A673 (cell line): Measurements from ENCODE around the gene DCP2.

Source experiments
- CTCF ChIP-seq: fragments of 300-800, 200-600 bp; sonication (generic); conservative IDR thresholded peaks from 2 replicates; pipeline ENCODE4 v1.5.1; 2017; ENCODE audit warnings: low read depth, mild to moderate bottlenecking, antibody characterized with exemption, low read length, moderate library complexity, mixed read lengths
- EZH2 ChIP-seq: fragments of 200-600 bp; sonication (generic); IDR thresholded peaks from 2 replicates; pipeline ENCODE4 v1.6.1; 2017; ENCODE audit warnings: borderline replicate concordance, low read depth, mild to moderate bottlenecking, mixed read lengths, antibody characterized with exemption, low read length; ENCODE audit not compliant: poor library complexity, severe bottlenecking

- TF ChIP-seq CTCF (no peak), EZH2 (no peak)
Observed at GRCh38 chr5:112976432-112977309, at the start of gene DCP2.
